Hepatocyte (in vitro differentiated cells): Measurements from ENCODE around the gene RAPGEF6. TPM values are rescaled to one million over a fixed set of nuclear protein-coding genes. Genes with fewer than 3 reads are reported as not detected.

ENCODE experiments used
- DNase-seq: peaks from one replicate; pipeline ENCODE4 v3.0.0-alpha.2; 2016; ENCODE audit warnings: low spot score
- H2AFZ ChIP-seq: fragments of 200-600 bp; sonication (generic); 2 replicates; pipeline ENCODE4 v1.6.0; 2016; ENCODE audit warnings: antibody characterized with exemption, mild to moderate bottlenecking
- H3K27ac ChIP-seq: fragments of 200-600 bp; sonication (generic); 2 replicates; pipeline ENCODE4 v1.5.1; 2016; ENCODE audit warnings: mild to moderate bottlenecking
- H3K27me3 ChIP-seq: fragments of 200-600 bp; sonication (generic); 2 replicates; pipeline ENCODE4 v1.6.1; 2016
- H3K36me3 ChIP-seq: fragments of 200-600 bp; sonication (generic); replicated peaks from 2 replicates; pipeline ENCODE4 v1.5.1; 2016; ENCODE audit warnings: low read depth; ENCODE audit not compliant: insufficient read depth
- H3K4me1 ChIP-seq: fragments of 200-600 bp; sonication (generic); 2 replicates; pipeline ENCODE4 v1.5.1; 2016; ENCODE audit warnings: mild to moderate bottlenecking, moderate library complexity; ENCODE audit not compliant: insufficient read depth
- H3K4me2 ChIP-seq: fragments of 200-600 bp; sonication (generic); 2 replicates; pipeline ENCODE4 v1.6.0; 2016
- H3K4me3 ChIP-seq: fragments of 200-600 bp; sonication (generic); 2 replicates; pipeline ENCODE4 v1.5.1; 2016; ENCODE audit warnings: mild to moderate bottlenecking
- H3K79me2 ChIP-seq: fragments of 200-600 bp; sonication (generic); 2 replicates; pipeline ENCODE4 v1.6.0; 2017; ENCODE audit warnings: mild to moderate bottlenecking
- H3K9me2 ChIP-seq: fragments of 200-600 bp; sonication (generic); replicated peaks from 2 replicates; pipeline ENCODE4 v1.6.0; 2017; ENCODE audit warnings: mild to moderate bottlenecking; ENCODE audit not compliant: insufficient read depth
- H3K9me3 ChIP-seq: fragments of 200-600 bp; sonication (generic); 2 replicates; pipeline ENCODE4 v1.5.1; 2016; ENCODE audit warnings: low read depth, mild to moderate bottlenecking
- H4K20me1 ChIP-seq: fragments of 200-600 bp; sonication (generic); 2 replicates; pipeline ENCODE4 v1.6.0; 2016; ENCODE audit warnings: mild to moderate bottlenecking; ENCODE audit not compliant: insufficient read depth, poor library complexity, severe bottlenecking
- CTCF ChIP-seq: fragments of 200-600 bp; sonication (generic); IDR thresholded peaks from 2 replicates; pipeline ENCODE4 v1.5.1; 2016; ENCODE audit warnings: antibody characterized with exemption, mild to moderate bottlenecking; ENCODE audit not compliant: poor library complexity
- EZH2 ChIP-seq: fragments of 200-600 bp; sonication (generic); IDR thresholded peaks from 2 replicates; pipeline ENCODE4 v1.6.1; 2016; ENCODE audit warnings: antibody characterized with exemption, mild to moderate bottlenecking, borderline replicate concordance
- EZH2phosphoT487 ChIP-seq: fragments of 200-600 bp; sonication (generic); IDR thresholded peaks from one replicate; pipeline ENCODE4 v1.6.1; 2018; ENCODE audit warnings: antibody characterized with exemption, mild to moderate bottlenecking, low read depth, moderate library complexity; ENCODE audit not compliant: unreplicated experiment, severe bottlenecking
- WGBS: methylation state at CpG from one replicate; pipeline ENCODE4 v1.1.6; 2016; ENCODE audit warnings: low lambda C conversion rate; ENCODE audit errors: missing lambda C conversion rate; 5-methylcytosine and 5-hydroxymethylcytosine counted together
- polyA plus RNA-seq: library from polyadenylated mRNA; unstranded; fragments of >200 nt; fragmentation: Nextera tagmentation; extraction: Ambion mirVana; gene quantifications from 2 replicates; pipeline ENCODE4 v1.2.1, GENCODE V29; 2016
- total RNA-seq: library from RNA; depleted of rRNA; stranded (reverse); fragments of >200 nt; gene quantifications from 2 replicates; pipeline ENCODE4 v1.2.3, GENCODE V29; 2014

RAPGEF6 gene
- total and polyA plus RNA-seq, 2 experiments from 2014 or later = 4.7 to 13.3 TPM

- no peak overlapping the region for H3K4me2 ChIP-seq
Observed at GRCh38 chr5:131505237-131505908, 129.7 kb downstream of the RAPGEF6 start.

GRCh38 chr5:131496400-131496713, 138.7 kb downstream of the RAPGEF6 start:
- no peaks in the 10 kb centered on the region for H3K79me2 ChIP-seq
- 90% methylated on average over 1 of the region's 1 CpG for WGBS
- H3K9me2 ChIP-seq = no peaks in the 10 kb centered on the region
- TF ChIP-seq EZH2 (no peak), CTCF (no peak), EZH2phosphoT487 (no peak)
- H2AFZ ChIP-seq = no peak overlapping the region
- H3K4me3 ChIP-seq = no peak overlapping the region
- no peaks in the 10 kb centered on the region for H3K9me3 ChIP-seq
- no peak for DNase-seq
- H3K36me3 ChIP-seq = no peaks in the 10 kb centered on the region
- H4K20me1 ChIP-seq = no peaks in the 10 kb centered on the region
- no peak overlapping the region for H3K4me2 ChIP-seq
- no peaks in the 10 kb centered on the region for H3K27me3 ChIP-seq
- H3K27ac ChIP-seq = no peak overlapping the region
- no peaks in the 10 kb centered on the region for H3K4me1 ChIP-seq

More at GRCh38 chr5:131505237-131505908, 129.7 kb downstream of the RAPGEF6 start:
- Histone ChIP-seq H4K20me1 (no peaks in the 10 kb centered on the region), H3K79me2 (no peaks in the 10 kb centered on the region), H2AFZ (no peak overlapping the region), H3K4me3 (no peak overlapping the region), H3K36me3 (no peaks in the 10 kb centered on the region), H3K4me1 (no peaks in the 10 kb centered on the region), H3K27ac (no peak overlapping the region), H3K9me3 (no peaks in the 10 kb centered on the region), H3K27me3 (no peaks in the 10 kb centered on the region), H3K9me2 (no peaks in the 10 kb centered on the region)
- TF ChIP-seq EZH2 (no peak), EZH2phosphoT487 (no peak), CTCF (no peak)
- no peak for DNase-seq
- WGBS = 59% methylated on average over 1 of the region's 1 CpG

- Histone ChIP-seq H3K4me2 (no peak overlapping the region), H4K20me1 (no peaks in the 10 kb centered on the region), H2AFZ (no peak overlapping the region), H3K4me1 (no peaks in the 10 kb centered on the region), H3K36me3 (no peaks in the 10 kb centered on the region), H3K9me3 (no peaks in the 10 kb centered on the region), H3K27me3 (no peaks in the 10 kb centered on the region), H3K9me2 (no peaks in the 10 kb centered on the region), H3K27ac (no peak overlapping the region), H3K79me2 (no peaks in the 10 kb centered on the region), H3K4me3 (no peak overlapping the region)
- no peak for DNase-seq
- TF ChIP-seq EZH2 = no peak
- TF ChIP-seq CTCF = no peak
- TF ChIP-seq EZH2phosphoT487 = no peak
- 87% methylated on average over 8 of the region's 8 CpGs for WGBS
Observed at GRCh38 chr5:131495536-131496399, 139.3 kb downstream of the RAPGEF6 start.
